Stimulated activated CD4-positive, alpha-beta T cell treated with anti-CD3 and anti-CD28 coated beads, Interleukin-4, amount 100 ng/mL, for 24 hours (primary cell): Measurements from ENCODE around the gene RCSD1.

Experiments used
- DNase-seq: peaks from one replicate; pipeline ENCODE4 v3.0.0-alpha.2; 2020

Gene RCSD1

DNA sequence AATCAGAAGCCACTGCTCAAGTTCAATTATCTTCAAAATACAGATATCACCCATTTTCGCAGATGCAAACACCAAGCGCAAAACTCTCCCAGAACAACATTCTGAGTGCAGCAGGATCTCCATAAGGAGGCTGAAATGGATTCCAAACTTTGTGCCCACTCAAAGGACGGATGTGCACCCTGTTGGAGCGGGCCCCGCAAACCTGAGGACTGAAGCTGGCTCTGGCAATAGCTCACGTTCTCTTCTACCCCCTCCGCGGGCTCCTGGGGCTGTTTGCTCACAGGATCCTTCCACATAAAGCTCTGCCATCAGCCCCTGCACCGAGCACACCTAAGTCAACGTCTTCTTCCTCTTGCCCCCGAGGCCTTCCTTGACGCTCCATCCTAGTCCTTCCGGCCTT lies 11.7 kb upstream of the RCSD1 start:
- no peak for DNase-seq

- DNase-seq = no peak
Measured at GRCh38 chr1:167618789-167619188, 11.2 kb upstream of the RCSD1 start.

DNA sequence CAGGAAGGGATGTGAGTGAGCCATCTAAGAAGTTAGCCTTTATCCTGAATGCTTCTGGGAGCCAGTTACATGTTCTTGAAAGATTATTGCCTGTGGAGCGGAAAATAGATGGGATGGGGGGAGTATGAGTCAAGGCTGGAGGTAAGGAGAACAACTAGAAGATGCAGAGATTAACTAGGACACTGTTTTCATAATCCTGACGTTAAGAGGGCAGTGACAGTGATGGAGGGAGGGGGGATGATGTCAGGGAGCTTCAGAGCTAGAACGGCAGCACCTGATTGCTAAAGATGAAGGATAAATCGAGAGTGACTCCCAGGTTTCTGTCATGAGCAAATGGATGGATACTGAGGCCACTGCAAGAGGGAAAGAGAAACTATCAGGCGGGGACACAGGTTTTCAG lies 10.0 kb upstream of the RCSD1 start:
- DNase-seq = no peak

GRCh38 chr1:167621780-167622313 lies 8.2 kb upstream of the RCSD1 start:
- DNase-seq = no peak

- no peak for DNase-seq
Measured at GRCh38 chr1:167623951-167624350, 6.1 kb upstream of the RCSD1 start.

GRCh38 chr1:167625040-167625823 lies 4.8 kb upstream of the RCSD1 start:
- no peak for DNase-seq

- no peak for DNase-seq
Measured at GRCh38 chr1:167627615-167627864, 2.5 kb upstream of the RCSD1 start.

DNA sequence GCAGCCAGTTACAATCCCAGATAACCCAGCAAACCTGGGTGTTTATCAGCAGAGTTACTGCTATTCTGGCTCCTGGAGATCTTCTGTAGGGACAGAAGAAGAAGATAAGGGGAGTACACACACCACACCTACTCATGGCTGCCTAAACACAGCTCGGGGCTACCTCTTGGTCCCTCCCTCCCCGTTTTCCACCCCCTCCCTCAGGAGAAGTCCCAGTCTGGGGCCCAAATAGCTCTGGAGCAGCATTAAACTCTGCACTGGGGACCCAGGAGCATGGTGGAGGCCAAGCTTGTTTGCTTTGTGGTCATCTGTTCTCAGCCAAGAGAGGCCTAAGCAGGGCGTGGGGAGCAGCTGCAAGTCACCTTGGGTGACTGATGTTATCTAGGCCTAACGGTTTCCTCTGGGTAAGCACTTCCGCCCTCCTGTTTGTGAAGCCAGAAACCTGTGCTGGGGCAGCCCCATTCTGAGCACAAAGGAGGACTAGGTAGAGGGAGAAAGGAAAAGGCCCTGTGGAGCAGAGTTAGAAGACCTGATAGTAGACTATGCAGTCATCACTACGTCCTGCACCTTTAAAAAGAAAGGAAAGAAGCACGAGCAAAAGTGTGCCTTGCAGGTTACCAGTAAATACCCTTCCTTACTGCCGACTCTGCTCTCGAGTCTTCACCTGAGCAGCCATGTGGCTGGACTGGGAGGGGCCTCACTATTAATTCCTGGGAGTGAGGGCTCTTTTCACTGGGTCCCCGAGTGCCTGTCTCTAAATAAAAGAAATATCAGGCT lies 2.0 kb upstream of the RCSD1 start:
- DNase-seq = peak; percentile 82

DNA sequence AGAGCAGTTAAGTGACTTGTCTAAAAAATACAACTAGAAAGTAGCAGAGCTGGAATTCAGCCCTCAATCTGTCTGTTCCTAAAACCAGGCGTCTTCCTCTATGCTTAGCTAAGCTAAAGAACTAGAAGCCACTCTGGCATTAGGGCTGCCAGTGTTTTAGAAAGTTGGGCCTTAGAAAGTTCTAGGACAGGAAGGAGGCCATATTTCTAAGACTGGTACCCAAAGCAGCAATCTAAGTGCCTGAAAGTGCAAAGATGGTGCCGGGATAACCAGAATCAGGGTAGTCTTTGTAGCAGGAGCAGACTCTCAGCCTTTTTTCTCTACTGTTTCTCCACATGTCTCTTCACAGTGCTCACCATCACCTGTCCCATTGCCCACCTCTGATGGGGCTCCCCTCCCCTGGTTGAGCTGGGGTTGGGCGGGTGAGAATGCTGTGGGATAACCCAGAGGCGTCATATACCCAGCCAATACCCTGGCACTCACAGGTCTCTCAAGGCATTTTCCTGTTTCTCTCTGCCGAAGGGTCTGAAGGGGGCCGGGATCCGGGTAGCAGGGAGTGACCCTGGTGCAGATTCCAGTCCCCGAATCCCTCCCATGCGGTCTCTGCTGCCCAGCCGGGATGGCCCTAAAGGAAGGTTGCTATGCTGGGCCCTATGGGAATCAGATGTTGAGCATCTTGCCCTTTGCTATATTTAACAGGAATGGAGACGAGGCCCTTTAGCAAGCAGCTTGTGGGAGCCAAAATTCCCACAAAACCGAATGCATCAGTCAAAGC lies 1.1 kb upstream of the RCSD1 start:
- DNase-seq = no peak

DNA sequence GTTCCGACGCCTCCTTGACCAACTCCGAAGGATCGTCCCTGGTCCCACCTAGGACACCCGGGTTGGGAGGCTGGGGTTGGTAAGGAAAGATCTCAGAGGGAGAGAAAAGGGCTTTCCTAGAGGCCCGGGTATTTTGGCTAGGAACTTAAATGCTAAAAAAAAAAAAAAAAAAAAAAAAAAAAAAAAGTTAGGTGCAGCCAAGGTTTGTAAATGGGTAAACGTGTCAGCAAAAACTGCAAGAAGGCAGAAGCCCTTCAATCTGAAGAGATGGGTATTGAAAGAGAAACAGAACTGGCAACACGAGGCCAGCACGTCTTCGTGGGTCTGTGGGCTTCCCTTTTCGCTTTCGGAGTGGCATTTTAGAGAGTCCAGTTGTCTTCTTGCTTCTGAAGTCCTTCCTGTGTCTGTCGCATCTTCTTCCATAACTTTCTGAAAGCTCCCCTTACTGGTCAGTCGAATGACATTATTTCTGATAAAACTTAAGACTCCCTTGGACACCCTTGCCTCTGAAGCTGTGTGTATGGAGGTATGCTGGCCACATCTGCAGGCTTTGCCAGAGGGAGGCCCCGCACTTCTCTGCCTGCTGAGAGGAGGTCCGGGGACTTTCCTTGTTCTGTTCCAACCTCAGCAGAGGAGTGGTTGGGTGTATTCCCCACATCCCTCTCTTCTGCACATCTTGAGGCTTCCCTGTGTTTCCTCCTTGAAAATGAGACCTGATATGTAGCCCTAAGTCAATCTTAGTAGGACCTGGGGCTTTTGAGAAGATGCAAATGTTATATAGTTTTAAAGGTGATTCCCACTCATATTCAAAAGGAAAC lies 745 bp downstream of the RCSD1 start:
- DNase-seq = peak; percentile 46

DNA sequence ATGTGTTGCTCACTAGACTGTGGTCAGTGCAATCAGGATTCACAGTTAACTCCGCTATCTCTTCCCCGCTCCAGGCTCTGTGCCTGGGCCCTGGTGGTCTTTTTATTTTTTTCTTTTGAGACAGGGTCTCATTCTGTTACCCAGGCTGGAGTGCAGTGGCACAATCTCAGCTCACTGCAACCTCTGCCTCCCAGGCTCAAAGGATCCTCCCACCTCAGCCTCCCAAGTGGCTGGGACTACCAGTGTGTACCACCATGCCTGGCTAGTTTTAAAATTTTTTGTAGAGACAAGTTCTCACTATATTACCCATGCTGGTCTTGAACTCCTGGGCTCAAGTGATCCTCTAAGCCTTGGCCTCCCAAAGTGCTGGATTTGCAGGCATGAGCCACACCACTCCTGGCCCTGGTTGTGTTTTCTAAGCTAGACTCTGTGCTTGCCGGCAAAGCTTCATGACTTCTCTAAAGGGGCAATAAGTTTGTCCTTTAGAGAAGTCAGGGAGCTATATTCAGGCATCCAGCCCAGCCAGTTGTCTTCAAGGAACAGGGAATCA lies 1.4 kb downstream of the RCSD1 start:
- no peak for DNase-seq

DNA sequence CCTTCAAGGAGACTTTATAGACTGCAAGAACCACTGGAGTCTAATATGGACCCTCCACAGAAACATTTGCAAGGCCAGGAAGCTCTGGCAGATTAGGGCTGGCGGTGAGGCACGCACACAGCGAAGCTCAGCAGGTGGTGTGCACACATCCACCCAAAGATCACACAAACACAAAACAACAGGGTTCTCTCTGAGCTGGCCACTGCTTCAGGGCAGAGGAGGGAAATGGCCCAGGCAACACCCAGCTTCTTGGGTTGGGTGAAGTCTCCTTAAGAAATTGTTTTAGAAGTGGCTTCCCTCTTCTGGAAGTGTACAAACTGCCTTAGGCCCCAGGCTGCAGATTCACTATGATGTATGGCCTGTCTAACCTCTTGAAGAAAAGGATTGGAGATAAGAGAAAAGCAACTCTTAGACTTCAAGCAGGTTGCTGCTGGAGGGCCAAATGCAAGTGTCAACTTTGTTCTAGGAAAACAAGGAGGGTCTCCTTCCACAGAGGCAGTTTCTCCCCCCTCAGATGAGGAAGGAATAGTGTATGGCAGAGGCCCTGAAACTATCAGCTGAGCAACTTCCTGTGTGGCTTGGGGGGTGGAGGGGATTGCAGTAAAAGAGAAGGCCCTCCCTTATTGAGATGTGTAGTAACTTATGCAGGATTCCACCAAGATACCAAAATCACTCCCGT lies 2.0 kb downstream of the RCSD1 start:
- peak; percentile 41 for DNase-seq

DNA sequence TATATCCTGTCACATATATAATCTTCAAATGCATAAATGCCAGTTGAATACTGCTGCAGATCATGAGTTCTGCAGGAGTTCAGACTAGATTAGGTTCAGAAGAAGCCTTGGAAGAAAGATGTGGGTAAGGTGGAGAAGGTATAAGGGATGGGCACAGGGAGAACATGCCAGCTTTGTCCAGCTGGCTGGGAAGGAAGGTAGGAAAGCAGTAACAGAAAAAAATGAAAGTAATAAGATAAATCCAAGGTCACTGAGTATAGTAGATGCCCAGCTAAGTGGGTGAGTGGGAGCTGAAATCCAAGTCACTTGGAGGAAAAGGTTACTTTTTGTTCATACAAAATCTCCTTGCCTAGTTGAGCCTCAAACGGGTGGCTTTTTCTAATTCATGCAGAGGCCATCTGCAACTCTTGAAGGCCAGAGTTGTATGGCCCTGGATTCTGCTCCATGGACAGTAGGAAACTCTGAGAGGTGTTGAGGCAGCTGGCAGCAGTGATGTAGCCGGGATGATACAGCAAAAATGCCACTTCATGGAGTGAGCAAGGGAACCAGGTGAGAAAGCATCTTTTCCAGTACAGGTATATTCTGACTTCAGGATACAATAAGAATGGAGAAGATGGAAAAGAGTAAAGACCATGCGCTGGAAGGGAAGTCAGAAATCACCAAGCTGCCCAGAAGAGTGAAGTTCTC lies 3.4 kb downstream of the RCSD1 start:
- no peak for DNase-seq

DNA sequence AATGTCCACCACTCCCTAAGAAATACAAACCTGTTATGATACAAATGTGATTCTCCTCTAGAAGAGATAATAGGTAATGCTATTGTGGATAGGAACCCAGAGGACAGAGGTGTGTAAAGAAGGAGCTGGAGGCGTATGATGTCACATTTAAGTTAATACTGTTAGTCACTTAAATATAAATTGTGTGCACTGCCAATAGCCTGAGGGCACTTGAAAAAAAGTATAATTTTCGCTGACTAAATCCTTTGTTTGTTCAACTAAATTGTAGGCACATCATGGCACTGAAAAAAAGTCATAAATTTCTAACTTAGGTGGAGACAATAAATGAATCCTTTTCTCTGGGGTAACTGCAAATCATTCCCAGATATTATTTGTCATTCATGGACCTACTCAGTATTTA lies 4.4 kb downstream of the RCSD1 start:
- no peak for DNase-seq

GRCh38 chr1:167635156-167635648 lies 5.2 kb downstream of the RCSD1 start:
- no peak for DNase-seq

GRCh38 chr1:167635941-167636340 lies 5.9 kb downstream of the RCSD1 start:
- DNase-seq = no peak

- no peak for DNase-seq
Measured at GRCh38 chr1:167638064-167638463, 8.0 kb downstream of the RCSD1 start.

- DNase-seq = no peak
Measured at GRCh38 chr1:167640051-167640450, 10.0 kb downstream of the RCSD1 start.

DNA sequence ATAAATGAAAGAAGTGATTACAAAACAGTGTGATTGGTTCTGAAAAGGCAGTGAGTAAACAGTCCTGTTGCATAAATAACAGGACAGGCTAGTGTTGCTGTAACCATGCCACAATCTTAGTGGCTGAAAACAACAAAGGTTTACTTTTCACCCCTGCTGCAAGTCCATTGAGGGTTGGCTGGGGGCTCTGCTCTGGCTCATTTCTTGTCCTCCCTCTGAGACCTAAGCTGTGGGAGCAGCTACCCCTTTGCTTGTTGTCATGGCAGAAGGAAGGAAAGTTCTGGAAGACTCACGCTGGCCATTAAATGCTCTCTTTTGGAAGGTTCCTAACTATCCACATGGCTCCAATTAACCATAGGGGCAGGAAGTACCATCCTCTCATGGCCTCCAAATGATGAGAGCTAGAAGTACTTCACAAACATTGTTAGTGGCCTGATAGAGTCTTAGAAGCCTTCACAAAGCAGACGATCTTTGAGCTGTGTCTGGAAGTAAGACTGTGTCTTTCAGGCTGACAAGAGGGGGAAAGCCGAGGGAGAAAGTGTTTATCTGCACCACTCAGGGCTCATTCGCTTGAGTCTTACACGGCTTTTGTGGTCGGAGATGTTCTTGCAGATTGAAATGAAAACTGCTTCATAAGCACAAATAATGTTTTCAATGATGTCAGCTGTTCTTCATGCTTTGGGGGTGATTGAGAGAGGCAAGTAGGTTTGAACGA lies 11.9 kb downstream of the RCSD1 start:
- DNase-seq = peak; percentile 25

GRCh38 chr1:167642501-167642826 lies 12.4 kb downstream of the RCSD1 start:
- no peak for DNase-seq

GRCh38 chr1:167643441-167643840 lies 13.4 kb downstream of the RCSD1 start:
- no peak for DNase-seq
